OCI-LY7 (cell line): ENCODE data around the gene GPR55. TPM values are rescaled to one million over a fixed set of nuclear protein-coding genes. Genes with fewer than 3 reads are reported as not detected.

Experiments
- BruUV-seq: library from RNA; stranded (reverse); fragments of 400-500 nt; replicated peaks from 2 replicates; lab custom pipeline; 2021; lab: Mats Ljungman, UMichigan
- CTCF ChIA-PET: fragments of 300-600 bp; sonication (Branson Sonifier 250); formaldehyde crosslinking; loops from one replicate; lab custom pipeline; 2022; ENCODE audit warnings: antibody characterized with exemption; ENCODE audit not compliant: unreplicated experiment; lab: Charles Lee
- POLR2A ChIA-PET: fragments of 300-600 bp; sonication (Branson Sonifier 250); formaldehyde crosslinking; loops from one replicate; lab custom pipeline; 2022; ENCODE audit warnings: antibody characterized with exemption; lab: Charles Lee
- DNase-seq: peaks from one replicate; pipeline ENCODE4 v3.0.0-alpha.2; 2015; ENCODE audit warnings: low spot score
- H2AFZ ChIP-seq: fragments of 200-600 bp; sonication (generic), shearing (Covaris generic); 2 replicates; pipeline ENCODE4 v1.6.1; 2014; ENCODE audit warnings: mild to moderate bottlenecking, antibody characterized with exemption, low read length, moderate library complexity
- H3K27ac ChIP-seq: fragments of 200-600 bp; sonication (generic); 2 replicates; pipeline ENCODE4 v1.5.1; 2014; ENCODE audit warnings: mixed run types, low read depth, mild to moderate bottlenecking, moderate library complexity, low read length, inconsistent platforms; ENCODE audit not compliant: poor library complexity, severe bottlenecking
- H3K36me3 ChIP-seq: fragments of 200-600 bp; sonication (generic); 2 replicates; pipeline ENCODE4 v1.6.1; 2014; ENCODE audit warnings: mild to moderate bottlenecking, antibody characterized with exemption, low read length, moderate library complexity, mixed read lengths; ENCODE audit not compliant: insufficient read depth
- H3K4me1 ChIP-seq: fragments of 200-600 bp; sonication (generic); 2 replicates; pipeline ENCODE4 v1.5.1; 2014; ENCODE audit warnings: mild to moderate bottlenecking, low read length; ENCODE audit not compliant: insufficient read depth, poor library complexity, severe bottlenecking
- H3K4me2 ChIP-seq: fragments of 200-600 bp; sonication (generic); 2 replicates; pipeline ENCODE4 v1.6.1; 2014; ENCODE audit warnings: mild to moderate bottlenecking, low read length
- H3K4me3 ChIP-seq: fragments of 200-600 bp; sonication (generic); 2 replicates; pipeline ENCODE4 v1.5.1; 2014; ENCODE audit warnings: mild to moderate bottlenecking, low read depth, low read length; ENCODE audit not compliant: poor library complexity, severe bottlenecking
- H3K79me2 ChIP-seq: fragments of 200-600 bp; sonication (generic); 2 replicates; pipeline ENCODE4 v1.6.1; 2016; ENCODE audit warnings: low read depth, mild to moderate bottlenecking, low read length, moderate library complexity, mixed read lengths; ENCODE audit not compliant: insufficient read depth
- H3K9me2 ChIP-seq: fragments of 200-600 bp; sonication (generic); 2 replicates; pipeline ENCODE4 v1.6.1; 2016; ENCODE audit warnings: mild to moderate bottlenecking, low read length, mixed read lengths; ENCODE audit not compliant: insufficient read depth
- H3K9me3 ChIP-seq: fragments of 200-600 bp; sonication (generic); 2 replicates; pipeline ENCODE4 v1.6.1; 2014; ENCODE audit warnings: mild to moderate bottlenecking, mixed run types, low read length, mixed read lengths
- H4K20me1 ChIP-seq: fragments of 200-600 bp; sonication (generic); 2 replicates; pipeline ENCODE4 v1.6.1; 2014; ENCODE audit warnings: mild to moderate bottlenecking, antibody characterized with exemption, low read length, moderate library complexity, mixed read lengths; ENCODE audit not compliant: insufficient read depth
- CTCF ChIP-seq: fragments of 200-600 bp; sonication (generic); conservative IDR thresholded peaks from 2 replicates; pipeline ENCODE4 v1.5.1; 2014; ENCODE audit warnings: mild to moderate bottlenecking, antibody characterized with exemption, low read length, moderate library complexity, mixed read lengths
- EZH2phosphoT487 ChIP-seq: fragments of 200-600 bp; sonication (generic); IDR thresholded peaks from 2 replicates; pipeline ENCODE4 v1.6.1; 2018; ENCODE audit warnings: low read depth, borderline replicate concordance, mild to moderate bottlenecking, mixed run types, antibody characterized with exemption, low read length, moderate library complexity, mixed read lengths
- intact Hi-C: fragments of 100-400 bp; cut with micrococcal nuclease; formaldehyde crosslinking; loops from one replicate; pipeline ENCODE4 v1.10.0; 2022; ENCODE audit not compliant: unreplicated experiment
- total RNA-seq, 2 experiments: library from RNA; depleted of rRNA in 1 of 2; stranded (reverse); fragments of >200 nt in 1 of 2; shearing (Covaris generic) in 1 of 2; gene quantifications; 2 replicates each; pipeline ENCODE4 v1.2.3, GENCODE V29; 2014 to 2022

The GPR55 gene
- total RNA-seq, 2 experiments from 2014 or later = 0.22 TPM; not detected in 1

- DNase-seq = no peak
- POLR2A ChIA-PET = no interaction called here
Observed at GRCh38 chr2:230944123-230944653, 19.1 kb upstream of the GPR55 start.

GRCh38 chr2:230942920-230943896 is 18.2 kb upstream of the GPR55 start:
- no peak overlapping the region for H3K4me3 ChIP-seq

More at GRCh38 chr2:230944123-230944653, 19.1 kb upstream of the GPR55 start:
- Histone ChIP-seq H3K9me3 (no peaks in the 10 kb centered on the region), H3K36me3 (no peaks in the 10 kb centered on the region), H3K4me3 (no peak overlapping the region), H3K27ac (no peak overlapping the region), H3K9me2 (no peaks in the 10 kb centered on the region), H4K20me1 (no peaks in the 10 kb centered on the region), H2AFZ (no peak overlapping the region), H3K79me2 (no peaks in the 10 kb centered on the region), H3K4me1 (no peaks in the 10 kb centered on the region), H3K4me2 (no peak overlapping the region)
- CTCF ChIA-PET = no interaction called here
- TF ChIP-seq CTCF (no peak), EZH2phosphoT487 (no peak)
- BruUV-seq = no TSS peak
- intact Hi-C loops = no loop called here

More at GRCh38 chr2:230942920-230943896, 18.2 kb upstream of the GPR55 start:
- no peak for TF ChIP-seq CTCF
- TF ChIP-seq EZH2phosphoT487 = no peak
- ChIA-PET CTCF (no interaction called here), POLR2A (no interaction called here)
- intact Hi-C loops = no loop called here
- Histone ChIP-seq H2AFZ (no peak overlapping the region), H3K9me3 (no peaks in the 10 kb centered on the region), H3K79me2 (no peaks in the 10 kb centered on the region), H3K9me2 (no peaks in the 10 kb centered on the region), H3K4me2 (no peak overlapping the region), H3K36me3 (no peaks in the 10 kb centered on the region), H4K20me1 (no peaks in the 10 kb centered on the region), H3K4me1 (no peaks in the 10 kb centered on the region), H3K27ac (no peak overlapping the region)
- DNase-seq = no peak
- no TSS peak for BruUV-seq
